Endothelial cell of umbilical vein (primary cell): ENCODE results near the gene LIN28A. TPM values are rescaled to one million over a fixed set of nuclear protein-coding genes. Genes with fewer than 3 reads are reported as not detected.

Source experiments
- Bru-seq: library from RNA; stranded (reverse); fragments of 400-500 nt; gene quantifications from one replicate; lab custom pipeline; 2021; lab: Mats Ljungman, UMichigan
- BruChase-seq, 2 experiments: library from RNA; stranded (reverse); fragments of 400-500 nt; gene quantifications; one replicate each; lab custom pipeline; 2021; lab: Mats Ljungman, UMichigan
- BruUV-seq: library from RNA; stranded (reverse); fragments of 400-500 nt; replicated peaks from 2 replicates; lab custom pipeline; 2021; lab: Mats Ljungman, UMichigan
- CTCF ChIA-PET: fragments of 300-600, 350-600 bp; sonication (Branson Sonifier 250); formaldehyde crosslinking; loops from one replicate; lab custom pipeline; 2021; ENCODE audit warnings: antibody characterized with exemption, inconsistent platforms; lab: Charles Lee
- POLR2A ChIA-PET: fragments of 300-600, 350-600 bp; sonication (Branson Sonifier 250); formaldehyde crosslinking; loops from one replicate; lab custom pipeline; 2021; ENCODE audit warnings: antibody characterized with exemption, inconsistent platforms; lab: Charles Lee
- DNase-seq: peaks from one replicate; pipeline ENCODE4 v3.0.0-alpha.2; 2011; ENCODE audit warnings: low read depth, low spot score
- FAIRE-seq: peaks from 2 replicates; lab custom pipeline; 2011; peaks lifted over from hg19 to GRCh38; lab: Jason Lieb, UNC
- H2AFZ ChIP-seq: 2 replicates; pipeline ENCODE4 v1.6.0; 2012; ENCODE audit warnings: low read depth, low read length, control low read depth, inconsistent platforms
- H3K27ac ChIP-seq: 2 replicates; pipeline ENCODE4 v1.5.1; 2011; ENCODE audit warnings: low read depth, mild to moderate bottlenecking, control low read depth, low read length, moderate library complexity; ENCODE audit not compliant: insufficient read depth
- H3K27me3 ChIP-seq, 2 experiments: 2 replicates each; pipeline versions ENCODE4 v1.6.0 to v1.6.1; 2011; ENCODE audit warnings: low read length in 2 of 2, mixed read lengths in 1 of 2; ENCODE audit not compliant: control insufficient read depth in 2 of 2, insufficient read depth in 2 of 2
- H3K36me3 ChIP-seq, 2 experiments: 2 replicates in 1 of 2; 3 replicates in 1 of 2; pipeline ENCODE4 v1.5.1; 2011; ENCODE audit warnings: low read length in 2 of 2, mild to moderate bottlenecking in 1 of 2, moderate library complexity in 1 of 2; ENCODE audit not compliant: control insufficient read depth in 2 of 2, insufficient read depth in 2 of 2; ENCODE audit errors: extremely low read depth in 1 of 2
- H3K4me1 ChIP-seq: 3 replicates; pipeline ENCODE4 v1.5.1; 2011; ENCODE audit warnings: mild to moderate bottlenecking, low read length; ENCODE audit not compliant: control insufficient read depth, insufficient read depth; ENCODE audit errors: extremely low read depth
- H3K4me2 ChIP-seq: 2 replicates; pipeline ENCODE4 v1.6.1; 2011; ENCODE audit warnings: low read length, control low read depth, mixed read lengths; ENCODE audit not compliant: insufficient read depth
- H3K4me3 ChIP-seq, 3 experiments: fragments of 200-600 bp in 1 of 3; sonication (generic), shearing (Covaris generic) in 1 of 3; replicated peaks in 1 of 3; 2 replicates each; pipeline ENCODE4 v1.5.1; 2011 to 2016; ENCODE audit warnings: control low read depth in 3 of 3, low read length in 3 of 3, mild to moderate bottlenecking in 2 of 3, inconsistent platforms in 1 of 3, low read depth in 1 of 3, moderate library complexity in 1 of 3; ENCODE audit not compliant: insufficient read depth in 1 of 3
- H3K79me2 ChIP-seq: 2 replicates; pipeline ENCODE4 v1.6.0; 2012; ENCODE audit warnings: low read length, inconsistent platforms; ENCODE audit not compliant: control insufficient read depth, insufficient read depth
- H3K9ac ChIP-seq: replicated peaks from 2 replicates; pipeline ENCODE3; 2011; ENCODE audit warnings: low read length, control low read depth; ENCODE audit not compliant: insufficient read depth; ENCODE audit errors: extremely low read depth
- H3K9me1 ChIP-seq: replicated peaks from 3 replicates; pipeline ENCODE4 v1.6.0; 2011; ENCODE audit warnings: mild to moderate bottlenecking, low read length; ENCODE audit not compliant: control insufficient read depth, insufficient read depth; ENCODE audit errors: extremely low read depth
- H3K9me3 ChIP-seq: replicated peaks from 2 replicates; pipeline ENCODE4 v1.5.1; 2012; ENCODE audit warnings: low read length, inconsistent platforms; ENCODE audit not compliant: control insufficient read depth, insufficient read depth
- H4K20me1 ChIP-seq: replicated peaks from 2 replicates; pipeline ENCODE3; 2011; ENCODE audit warnings: mild to moderate bottlenecking, low read length; ENCODE audit not compliant: control insufficient read depth, insufficient read depth; ENCODE audit errors: extremely low read depth
- EZH2 ChIP-seq: IDR thresholded peaks from 2 replicates; pipeline ENCODE4 v1.6.1; 2012; ENCODE audit warnings: borderline replicate concordance, low read depth, mild to moderate bottlenecking, moderate library complexity, low read length, inconsistent platforms; ENCODE audit not compliant: severe bottlenecking
- FOS ChIP-seq: IDR thresholded peaks from 2 replicates; pipeline ENCODE4 v1.6.1; 2011; ENCODE audit warnings: mild to moderate bottlenecking, low read length, moderate library complexity, borderline replicate concordance; ENCODE audit not compliant: insufficient read depth
- GATA2 ChIP-seq: IDR thresholded peaks from 2 replicates; pipeline ENCODE4 v1.7.0; 2011; ENCODE audit warnings: low read depth, mild to moderate bottlenecking, moderate library complexity, mixed read lengths, low read length; ENCODE audit not compliant: insufficient read length, insufficient read depth
- MYC ChIP-seq: IDR thresholded peaks from one replicate; pipeline ENCODE4 v1.6.1; 2011; ENCODE audit warnings: mild to moderate bottlenecking, low read depth, low read length
- dilution Hi-C: fragments of 300-500 bp; cut with MboI; formaldehyde crosslinking; loops from one replicate; pipeline ENCODE4 v1.15.0; 2019; ENCODE audit warnings: low sequenced_read_pairs; ENCODE audit not compliant: extremely low pct_ligation_motif_present
- intact Hi-C: fragments of 100-400 bp; cut with micrococcal nuclease; formaldehyde crosslinking; loops from one replicate; pipeline ENCODE4 v1.10.0; 2022
- long read RNA-seq: library from polyadenylated mRNA; stranded (forward); transcript quantifications from one replicate; pipeline ENCODE4 v2.0.0, GENCODE V29; 2021
- polyA minus RNA-seq, 3 experiments: library from RNA; depleted of rRNA, polyadenylated mRNA; stranded (reverse); fragments of >200 nt; gene quantifications; 1 replicate in 1 of 3; 2 replicates in 2 of 3; pipeline ENCODE4 v1.2.3, GENCODE V29; 2011
- polyA plus RNA-seq, 4 experiments: library from polyadenylated mRNA; depleted of rRNA in 3 of 4; stranded (reverse) in 3 of 4; unstranded in 1 of 4; fragments of >200 nt; gene quantifications; 2 replicates each; pipeline versions ENCODE4 v1.2.1 to v1.2.3, GENCODE V29; 2011 to 2012; ENCODE audit warnings: missing spikeins in 1 of 4
- total RNA-seq: library from RNA; stranded (reverse); gene quantifications from 2 replicates; pipeline ENCODE4 v1.2.3, GENCODE V29; 2021
- TF ChIP-seq, protein P1 (sequence below), 2 donors: IDR thresholded peaks; 1 replicate in 1 of 2; 2 replicates in 1 of 2; pipeline ENCODE4 v1.5.1; 2011; ENCODE audit warnings: low read length in 2 of 2, mild to moderate bottlenecking in 2 of 2, moderate library complexity in 2 of 2, control low read depth in 1 of 2, inconsistent platforms in 1 of 2, low read depth in 1 of 2; ENCODE audit not compliant: insufficient read depth in 1 of 2; ENCODE audit errors: extremely low read depth in 1 of 2

Gene LIN28A, protein sequence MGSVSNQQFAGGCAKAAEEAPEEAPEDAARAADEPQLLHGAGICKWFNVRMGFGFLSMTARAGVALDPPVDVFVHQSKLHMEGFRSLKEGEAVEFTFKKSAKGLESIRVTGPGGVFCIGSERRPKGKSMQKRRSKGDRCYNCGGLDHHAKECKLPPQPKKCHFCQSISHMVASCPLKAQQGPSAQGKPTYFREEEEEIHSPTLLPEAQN
- total RNA-seq (not detected in 2 replicates), polyA plus RNA-seq (0.10 and 0.11 TPM in 2 replicates), polyA minus RNA-seq (not detected in 2 replicates), Bru-seq, nascent RNA (not detected), BruChase-seq, experiment 1, labeled RNA remaining after a 6-hour chase (not detected), BruChase-seq, experiment 2, labeled RNA remaining after a 2-hour chase (not detected)
- 0.01 TPM in 1 of 2 replicates, not detected in the other for polyA plus RNA-seq (2011; cell fraction: cytosol; rRNA removed)
- not detected in 2 replicates for polyA plus RNA-seq (2011; cell fraction: nucleus; rRNA removed)
- polyA plus RNA-seq (2012), result not detected in 2 replicates
- polyA minus RNA-seq (2011; cell fraction: cytosol; rRNA and poly(A)+ RNA removed), result not detected
- polyA minus RNA-seq (2011; cell fraction: nucleus; rRNA and poly(A)+ RNA removed), result not detected in 2 replicates
- long read RNA-seq, result 0 reads

DNA sequence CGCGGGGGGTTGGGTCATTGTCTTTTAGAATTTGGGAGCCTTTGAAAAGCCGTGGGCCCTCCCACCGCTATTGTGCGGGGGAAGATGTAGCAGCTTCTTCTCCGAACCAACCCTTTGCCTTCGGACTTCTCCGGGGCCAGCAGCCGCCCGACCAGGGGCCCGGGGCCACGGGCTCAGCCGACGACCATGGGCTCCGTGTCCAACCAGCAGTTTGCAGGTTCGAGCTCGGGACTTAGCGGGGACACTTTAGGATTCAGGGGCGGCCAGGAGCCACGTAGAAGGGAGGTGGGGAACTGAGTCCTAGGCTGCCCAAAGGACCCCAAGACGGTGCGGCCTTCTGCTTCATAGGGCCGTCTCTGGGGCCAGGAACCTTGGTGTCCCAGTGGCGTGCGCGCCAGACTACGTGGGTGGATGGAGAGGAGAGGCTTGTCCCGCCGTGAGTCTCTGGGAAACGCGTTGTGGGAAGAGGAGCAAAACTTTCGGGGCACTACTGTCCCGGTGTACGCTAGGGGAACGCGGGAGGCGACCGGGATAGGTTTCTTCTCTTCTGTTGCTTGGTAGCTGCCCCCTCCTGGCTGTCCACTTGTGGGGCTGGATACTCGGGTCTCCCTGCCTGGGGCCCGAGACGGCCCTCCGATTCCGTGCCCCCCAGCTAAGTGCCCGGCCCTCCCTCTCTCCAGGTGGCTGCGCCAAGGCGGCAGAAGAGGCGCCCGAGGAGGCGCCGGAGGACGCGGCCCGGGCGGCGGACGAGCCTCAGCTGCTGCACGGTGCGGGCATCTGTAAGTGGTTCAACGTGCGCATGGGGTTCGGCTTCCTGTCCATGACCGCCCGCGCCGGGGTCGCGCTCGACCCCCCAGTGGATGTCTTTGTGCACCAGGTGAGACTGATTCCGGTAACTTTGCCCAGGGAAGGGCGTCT is at the start of gene LIN28A:
LIN28A (plus strand) TSS at position 112 of the 918 bp plus-strand sequence; CDS start at position 187, 75 bp downstream.
- Histone ChIP-seq H3K9me1 (no peaks in the 10 kb centered on the region), H3K4me3 (no peak within 1 kb of the TSS), H3K79me2 (no peaks in the 10 kb centered on the region), H3K4me1 (no peaks in the 10 kb centered on the region), H3K9me3 (no peaks in the 10 kb centered on the region), H4K20me1 (no peaks in the 10 kb centered on the region), H3K9ac (no peak within 1 kb of the TSS), H2AFZ (no peak within 1 kb of the TSS), H3K4me2 (no peak within 1 kb of the TSS), H3K27ac (no peak within 1 kb of the TSS), H3K36me3 (no peaks in the 10 kb centered on the region), H3K27me3 (peaks cover 50 to 56% of the 10 kb centered on the region in 2 experiments)
- FAIRE-seq, result no peak
- ChIA-PET CTCF (interaction anchor here (0.6 to 1.5 kb wide), 3 partner anchors 10 to 529 kb away, joined by 3 to 4 read pairs (median 4); partner anchors contain the start of gene ZNF593), POLR2A (no interaction called here)
- TF ChIP-seq EZH2 (peak; percentile 96), FOS (no peak), GATA2 (no peak), MYC (no peak)
- TF ChIP-seq, protein P1, sequence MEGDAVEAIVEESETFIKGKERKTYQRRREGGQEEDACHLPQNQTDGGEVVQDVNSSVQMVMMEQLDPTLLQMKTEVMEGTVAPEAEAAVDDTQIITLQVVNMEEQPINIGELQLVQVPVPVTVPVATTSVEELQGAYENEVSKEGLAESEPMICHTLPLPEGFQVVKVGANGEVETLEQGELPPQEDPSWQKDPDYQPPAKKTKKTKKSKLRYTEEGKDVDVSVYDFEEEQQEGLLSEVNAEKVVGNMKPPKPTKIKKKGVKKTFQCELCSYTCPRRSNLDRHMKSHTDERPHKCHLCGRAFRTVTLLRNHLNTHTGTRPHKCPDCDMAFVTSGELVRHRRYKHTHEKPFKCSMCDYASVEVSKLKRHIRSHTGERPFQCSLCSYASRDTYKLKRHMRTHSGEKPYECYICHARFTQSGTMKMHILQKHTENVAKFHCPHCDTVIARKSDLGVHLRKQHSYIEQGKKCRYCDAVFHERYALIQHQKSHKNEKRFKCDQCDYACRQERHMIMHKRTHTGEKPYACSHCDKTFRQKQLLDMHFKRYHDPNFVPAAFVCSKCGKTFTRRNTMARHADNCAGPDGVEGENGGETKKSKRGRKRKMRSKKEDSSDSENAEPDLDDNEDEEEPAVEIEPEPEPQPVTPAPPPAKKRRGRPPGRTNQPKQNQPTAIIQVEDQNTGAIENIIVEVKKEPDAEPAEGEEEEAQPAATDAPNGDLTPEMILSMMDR (IDR thresholded peaks at IDR 0.05; ENCODE audit: extremely low read depth in 1 of 2, insufficient read depth in 1 of 2, low read depth in 1 of 2, low read length in 2 of 2), result no peak
- no TSS peak for BruUV-seq
- dilution Hi-C loops, result no loop called here
- intact Hi-C loops, result no loop called here
- no peak for DNase-seq
